GM23338 (cell line): ENCODE results near the gene SLC17A8.
"Not testable (repeated sequence)": the region's sequence is repeated elsewhere in the genome, so short reads cannot be mapped to it uniquely, and the experiment has no call there.

ENCODE experiments used
- CTCF ChIP-seq, 2 experiments: fragments of 200-600 bp in 1 of 2; sonication (generic) in 1 of 2; conservative IDR thresholded peaks; 2 replicates each; pipeline versions ENCODE4 v1.5.1 to v1.6.1; 2016 to 2017; ENCODE audit warnings: antibody characterized with exemption in 2 of 2, low read depth in 2 of 2, mild to moderate bottlenecking in 2 of 2, moderate library complexity in 1 of 2
- EZH2 ChIP-seq: fragments of 200-600 bp; sonication (generic); IDR thresholded peaks from one replicate; pipeline ENCODE4 v1.8.0; 2017; ENCODE audit warnings: antibody characterized with exemption, mild to moderate bottlenecking, low read depth; ENCODE audit not compliant: unreplicated experiment
- STAT1 ChIP-seq: IDR thresholded peaks from one replicate; pipeline ENCODE4 v1.6.1; 2016; ENCODE audit warnings: antibody characterized with exemption; ENCODE audit not compliant: unreplicated experiment

- TF ChIP-seq EZH2; STAT1; CTCF (conservative IDR thresholded peaks at IDR 0.05; ENCODE audit: low read depth in 2 of 2): not testable (repeated sequence)
Measured at GRCh38 chr12:100430251-100430650, 73.4 kb downstream of the SLC17A8 start.
